ENCODE measurements around the gene HSD17B13. TPM values are rescaled to one million over a fixed set of nuclear protein-coding genes. Genes with fewer than 3 reads are reported as not detected.

The HSD17B13 gene
- total RNA-seq, 1 donor from 2014 or later = 0.31 TPM

DNA sequence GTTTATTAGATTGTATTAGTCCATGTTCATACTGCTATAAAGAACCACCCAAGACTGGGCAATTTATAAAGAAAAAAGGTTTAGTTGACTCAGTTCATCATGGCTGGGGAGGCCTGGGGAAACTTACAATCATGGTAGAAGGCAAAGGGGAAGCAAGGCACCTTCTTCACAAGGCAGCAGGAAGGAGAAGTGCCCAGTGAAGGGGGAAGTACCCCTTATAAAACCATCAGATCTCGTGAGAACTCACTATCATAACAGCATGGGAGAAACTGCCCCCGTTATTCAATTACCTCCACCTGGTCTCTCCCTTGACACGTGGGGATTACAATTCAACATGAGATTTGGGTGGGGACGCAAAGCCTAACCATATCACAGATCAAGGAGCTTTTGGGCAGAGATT lies 8.1 kb upstream of the HSD17B13 start:
- Mint-ChIP-seq H3K27me3 (no peaks in the 10 kb centered on the region), H3K27ac (no peak overlapping the region), H3K36me3 (ENCODE audit: insufficient read depth) (peaks cover 29% of the 10 kb centered on the region), H3K4me1 (ENCODE audit: low read depth) (no peaks in the 10 kb centered on the region), H3K4me3 (ENCODE audit: low read depth) (no peak overlapping the region), H3K9me3 (ENCODE audit: low read depth) (peaks cover 35% of the 10 kb centered on the region)
- no peak for DNase-seq (ENCODE audit: low spot score, unreplicated experiment)
- TF ChIP-seq, protein P1, sequence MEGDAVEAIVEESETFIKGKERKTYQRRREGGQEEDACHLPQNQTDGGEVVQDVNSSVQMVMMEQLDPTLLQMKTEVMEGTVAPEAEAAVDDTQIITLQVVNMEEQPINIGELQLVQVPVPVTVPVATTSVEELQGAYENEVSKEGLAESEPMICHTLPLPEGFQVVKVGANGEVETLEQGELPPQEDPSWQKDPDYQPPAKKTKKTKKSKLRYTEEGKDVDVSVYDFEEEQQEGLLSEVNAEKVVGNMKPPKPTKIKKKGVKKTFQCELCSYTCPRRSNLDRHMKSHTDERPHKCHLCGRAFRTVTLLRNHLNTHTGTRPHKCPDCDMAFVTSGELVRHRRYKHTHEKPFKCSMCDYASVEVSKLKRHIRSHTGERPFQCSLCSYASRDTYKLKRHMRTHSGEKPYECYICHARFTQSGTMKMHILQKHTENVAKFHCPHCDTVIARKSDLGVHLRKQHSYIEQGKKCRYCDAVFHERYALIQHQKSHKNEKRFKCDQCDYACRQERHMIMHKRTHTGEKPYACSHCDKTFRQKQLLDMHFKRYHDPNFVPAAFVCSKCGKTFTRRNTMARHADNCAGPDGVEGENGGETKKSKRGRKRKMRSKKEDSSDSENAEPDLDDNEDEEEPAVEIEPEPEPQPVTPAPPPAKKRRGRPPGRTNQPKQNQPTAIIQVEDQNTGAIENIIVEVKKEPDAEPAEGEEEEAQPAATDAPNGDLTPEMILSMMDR (IDR thresholded peaks at IDR 0.05; ENCODE audit: unreplicated experiment) = no peak

DNA sequence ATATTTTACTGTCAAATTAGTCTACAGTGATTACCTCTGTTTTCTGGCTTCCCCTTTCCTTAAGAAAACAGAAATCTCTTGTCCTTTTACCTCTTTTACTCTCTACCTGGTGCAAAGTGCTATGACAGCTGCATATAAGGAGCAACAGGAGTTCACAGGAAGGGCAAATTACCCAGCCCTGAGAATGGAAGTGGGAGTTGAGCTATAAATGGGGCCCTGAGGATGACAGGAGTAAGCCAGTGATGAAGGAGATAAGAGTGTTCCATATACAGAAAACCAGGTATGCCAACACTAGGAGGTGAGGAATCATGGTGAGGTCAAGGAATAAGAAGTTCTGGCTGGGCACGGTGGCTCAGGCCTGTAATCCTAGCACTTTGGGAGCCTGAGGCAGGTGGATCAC lies 4.5 kb upstream of the HSD17B13 start:
- Mint-ChIP-seq H3K9me3 (ENCODE audit: low read depth) (peaks cover 17% of the 10 kb centered on the region), H3K27ac (no peak overlapping the region), H3K36me3 (ENCODE audit: insufficient read depth) (peaks cover 4% of the 10 kb centered on the region), H3K4me3 (ENCODE audit: low read depth) (no peak overlapping the region), H3K4me1 (ENCODE audit: low read depth) (peaks cover 4% of the 10 kb centered on the region), H3K27me3 (no peaks in the 10 kb centered on the region)
- TF ChIP-seq, protein P1 (IDR thresholded peaks at IDR 0.05; ENCODE audit: unreplicated experiment) = no peak
- no peak for DNase-seq (ENCODE audit: low spot score, unreplicated experiment)

DNA sequence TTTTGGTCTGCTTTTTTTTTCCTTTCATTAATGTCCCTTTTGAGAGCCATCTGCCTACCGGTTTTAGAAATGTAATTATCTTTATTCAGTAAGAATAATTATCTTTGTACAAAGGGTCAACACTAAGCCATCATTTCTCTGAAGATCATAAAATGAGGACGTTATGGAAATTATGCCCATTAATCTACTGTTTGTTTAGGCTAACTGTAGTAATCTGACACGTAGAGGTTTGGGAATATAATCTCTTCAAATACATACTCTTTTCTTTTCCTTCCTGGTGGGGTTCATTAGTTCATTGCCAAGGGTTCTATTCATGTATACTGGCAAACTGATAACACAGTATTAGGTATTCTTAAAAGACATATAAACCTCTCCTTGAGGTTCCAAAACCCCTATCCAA lies 3.8 kb upstream of the HSD17B13 start:
- no peaks in the 10 kb centered on the region for H3K27me3 Mint-ChIP-seq
- H3K27ac Mint-ChIP-seq = no peak overlapping the region

DNA sequence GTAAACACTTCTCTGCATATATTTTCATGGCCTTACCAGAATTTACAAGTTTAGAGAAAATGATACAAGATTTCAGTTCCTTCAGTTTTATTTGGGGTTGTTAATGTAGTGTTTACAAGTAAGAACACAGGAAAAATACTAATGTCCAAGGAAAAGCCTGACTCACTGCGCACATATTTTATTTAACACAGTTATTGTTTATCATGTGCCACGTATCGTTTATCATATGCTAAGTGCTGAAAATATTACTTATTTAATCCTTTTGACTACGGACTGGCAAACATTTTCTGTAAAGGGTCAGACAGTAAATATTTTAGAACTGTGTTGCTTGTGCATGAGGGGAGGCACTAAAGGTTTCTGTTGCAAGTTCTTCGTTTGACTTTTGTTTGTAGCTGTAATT lies 794 bp downstream of the HSD17B13 start:
- no peaks in the 10 kb centered on the region for H3K36me3 Mint-ChIP-seq (ENCODE audit: insufficient read depth)
- no peaks in the 10 kb centered on the region for H3K9me3 Mint-ChIP-seq (ENCODE audit: low read depth)
- DNase-seq (ENCODE audit: low spot score, unreplicated experiment) = no peak
- no peak overlapping the region for H3K4me3 Mint-ChIP-seq (ENCODE audit: low read depth)
- H3K27ac Mint-ChIP-seq = no peak overlapping the region
- H3K27me3 Mint-ChIP-seq = no peaks in the 10 kb centered on the region
- TF ChIP-seq, protein P1 (IDR thresholded peaks at IDR 0.05; ENCODE audit: unreplicated experiment) = no peak
- peaks cover 4% of the 10 kb centered on the region for H3K4me1 Mint-ChIP-seq (ENCODE audit: low read depth)

More for the DNA sequence above, 3.8 kb upstream of the HSD17B13 start:
- Mint-ChIP-seq H3K4me3 (ENCODE audit: low read depth) (no peak overlapping the region), H3K4me1 (ENCODE audit: low read depth) (peaks cover 4% of the 10 kb centered on the region), H3K36me3 (ENCODE audit: insufficient read depth) (no peaks in the 10 kb centered on the region), H3K9me3 (ENCODE audit: low read depth) (peaks cover 10% of the 10 kb centered on the region)
- DNase-seq (ENCODE audit: low spot score, unreplicated experiment) = no peak
- TF ChIP-seq, protein P1 (IDR thresholded peaks at IDR 0.05; ENCODE audit: unreplicated experiment) = no peak

DNA sequence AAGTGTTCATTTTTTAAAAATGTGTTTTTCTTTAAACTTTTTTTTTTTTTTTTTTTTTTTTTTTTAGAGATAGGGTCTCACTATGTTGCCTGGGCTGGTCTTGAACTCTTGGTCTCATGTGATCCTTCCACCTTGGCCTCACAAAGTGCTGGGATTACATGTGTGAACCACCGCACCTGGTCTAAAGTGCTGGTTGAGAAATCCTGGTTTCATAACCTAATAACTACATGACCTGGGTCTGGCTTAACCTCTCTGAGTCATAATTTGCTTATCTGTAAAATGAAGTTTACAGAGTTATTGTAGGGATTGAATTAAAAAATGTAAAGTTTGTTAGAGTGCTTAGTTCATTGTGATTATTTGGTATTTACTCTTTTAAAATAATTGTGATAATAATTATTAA lies 5.2 kb downstream of the HSD17B13 start:
- TF ChIP-seq, protein P1 (IDR thresholded peaks at IDR 0.05; ENCODE audit: unreplicated experiment) = no peak
- H3K4me3 Mint-ChIP-seq (ENCODE audit: low read depth) = no peak overlapping the region
- no peaks in the 10 kb centered on the region for H3K27me3 Mint-ChIP-seq
- no peaks in the 10 kb centered on the region for H3K4me1 Mint-ChIP-seq (ENCODE audit: low read depth)
- no peak for DNase-seq (ENCODE audit: low spot score, unreplicated experiment)
- H3K27ac Mint-ChIP-seq = no peak overlapping the region
- H3K9me3 Mint-ChIP-seq (ENCODE audit: low read depth) = no peaks in the 10 kb centered on the region
- no peaks in the 10 kb centered on the region for H3K36me3 Mint-ChIP-seq (ENCODE audit: insufficient read depth)

Measured in progenitor cell of endocrine pancreas (in vitro differentiated cells).